ENCODE measurements around the gene LIPC. TPM values are rescaled to one million over a fixed set of nuclear protein-coding genes. Genes with fewer than 3 reads are reported as not detected.

LIPC gene
- total RNA-seq, 1 donor from 2014 or later: not detected

- Mint-ChIP-seq H3K36me3 (ENCODE audit: unreplicated experiment) (no peaks in the 10 kb centered on the region), H3K9me3 (ENCODE audit: unreplicated experiment) (no peaks in the 10 kb centered on the region), H3K27me3 (ENCODE audit: unreplicated experiment) (no peaks in the 10 kb centered on the region), H3K27ac (ENCODE audit: unreplicated experiment) (no peak overlapping the region), H3K4me1 (ENCODE audit: unreplicated experiment) (peaks cover 32% of the 10 kb centered on the region), H3K4me3 (ENCODE audit: unreplicated experiment) (no peak overlapping the region)
- no peak for TF ChIP-seq CTCF (IDR thresholded peaks at IDR 0.05)
- DNase-seq (ENCODE audit: extremely low spot score, unreplicated experiment): peak; percentile 21
Observed at GRCh38 chr15:58546635-58547627, 115.1 kb downstream of the LIPC start.

GRCh38 chr15:58547628-58548307, 116.0 kb downstream of the LIPC start:
- no peak for DNase-seq (ENCODE audit: extremely low spot score, unreplicated experiment)
- Mint-ChIP-seq H3K9me3 (ENCODE audit: unreplicated experiment) (no peaks in the 10 kb centered on the region), H3K27ac (ENCODE audit: unreplicated experiment) (no peak overlapping the region), H3K4me3 (ENCODE audit: unreplicated experiment) (no peak overlapping the region), H3K4me1 (ENCODE audit: unreplicated experiment) (peaks cover 36% of the 10 kb centered on the region), H3K36me3 (ENCODE audit: unreplicated experiment) (no peaks in the 10 kb centered on the region), H3K27me3 (ENCODE audit: unreplicated experiment) (no peaks in the 10 kb centered on the region)
- TF ChIP-seq CTCF (IDR thresholded peaks at IDR 0.05): no peak

GRCh38 chr15:58548308-58549012, 116.7 kb downstream of the LIPC start:
- Mint-ChIP-seq H3K27ac (ENCODE audit: unreplicated experiment) (no peak overlapping the region), H3K27me3 (ENCODE audit: unreplicated experiment) (no peaks in the 10 kb centered on the region)

GRCh38 chr15:58549013-58549784, 117.4 kb downstream of the LIPC start:
- no peak for DNase-seq (ENCODE audit: extremely low spot score, unreplicated experiment)
- no peaks in the 10 kb centered on the region for H3K36me3 Mint-ChIP-seq (ENCODE audit: unreplicated experiment)
- no peaks in the 10 kb centered on the region for H3K9me3 Mint-ChIP-seq (ENCODE audit: unreplicated experiment)
- no peak for TF ChIP-seq CTCF (IDR thresholded peaks at IDR 0.05)
- H3K27me3 Mint-ChIP-seq (ENCODE audit: unreplicated experiment): no peaks in the 10 kb centered on the region
- no peak overlapping the region for H3K4me3 Mint-ChIP-seq (ENCODE audit: unreplicated experiment)
- peaks cover 36% of the 10 kb centered on the region for H3K4me1 Mint-ChIP-seq (ENCODE audit: unreplicated experiment)
- H3K27ac Mint-ChIP-seq (ENCODE audit: unreplicated experiment): no peak overlapping the region

More at GRCh38 chr15:58548308-58549012, 116.7 kb downstream of the LIPC start:
- Mint-ChIP-seq H3K4me1 (ENCODE audit: unreplicated experiment) (peaks cover 36% of the 10 kb centered on the region), H3K36me3 (ENCODE audit: unreplicated experiment) (no peaks in the 10 kb centered on the region), H3K4me3 (ENCODE audit: unreplicated experiment) (no peak overlapping the region), H3K9me3 (ENCODE audit: unreplicated experiment) (no peaks in the 10 kb centered on the region)
- no peak for TF ChIP-seq CTCF (IDR thresholded peaks at IDR 0.05)
- DNase-seq (ENCODE audit: extremely low spot score, unreplicated experiment): no peak
